ENCODE data around the gene SF3B4. TPM values are rescaled to one million over a fixed set of nuclear protein-coding genes. Genes with fewer than 3 reads are reported as not detected.

Gene SF3B4
- total RNA-seq, 2 experiments from 2014 or later, result 16.7 to 70.4 TPM

DNA sequence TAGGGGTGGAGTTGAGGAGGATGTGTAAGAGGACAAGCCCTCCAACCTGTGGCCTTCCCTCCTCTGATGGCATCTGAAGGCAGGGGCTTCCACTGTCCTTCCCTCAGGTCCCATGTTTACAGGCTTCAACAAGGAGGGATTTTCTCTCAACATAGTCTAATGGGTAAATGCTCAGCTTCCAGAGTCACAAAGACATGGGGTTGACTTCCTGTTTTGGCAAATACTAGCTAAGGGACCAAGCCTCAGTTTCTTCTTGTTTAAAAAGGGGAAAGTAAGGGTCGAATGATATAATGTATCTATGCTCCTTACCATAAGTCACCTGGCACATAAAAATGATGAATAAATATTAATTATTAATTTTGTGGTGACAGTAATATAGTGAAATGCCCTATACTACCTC lies 13.1 kb downstream of the SF3B4 start:
- Histone ChIP-seq H3K4me1 (ENCODE audit: insufficient read depth, low read length, poor library complexity, severe bottlenecking) (peaks cover 15% of the 10 kb centered on the region), H3K36me3 (ENCODE audit: insufficient read depth, low read length) (no peaks in the 10 kb centered on the region), H3K4me3 (ENCODE audit: low read depth, low read length, poor library complexity, severe bottlenecking) (no peak overlapping the region), H3K9me2 (ENCODE audit: insufficient read depth, low read length) (no peaks in the 10 kb centered on the region), H3K79me2 (ENCODE audit: insufficient read depth, low read depth, low read length) (no peaks in the 10 kb centered on the region), H3K4me2 (ENCODE audit: low read length) (no peak overlapping the region), H2AFZ (ENCODE audit: low read length) (no peak overlapping the region), H3K9me3 (ENCODE audit: low read length) (no peaks in the 10 kb centered on the region), H3K27ac (ENCODE audit: low read depth, low read length, poor library complexity, severe bottlenecking) (no peak overlapping the region), H4K20me1 (ENCODE audit: insufficient read depth, low read length) (no peaks in the 10 kb centered on the region)
- TF ChIP-seq CTCF (conservative IDR thresholded peaks at IDR 0.05; ENCODE audit: low read length), result no peak
- TF ChIP-seq EZH2phosphoT487 (IDR thresholded peaks at IDR 0.05; ENCODE audit: borderline replicate concordance, low read depth, low read length), result no peak
- CTCF ChIA-PET (ENCODE audit: unreplicated experiment), result no interaction called here
- no peak for DNase-seq (ENCODE audit: low spot score)
- POLR2A ChIA-PET, result no interaction called here
- intact Hi-C loops (cut with micrococcal nuclease; ENCODE audit: unreplicated experiment), result no loop called here
- no TSS peak for BruUV-seq (replicated peaks)

- BruUV-seq (replicated peaks), result no TSS peak
- TF ChIP-seq EZH2phosphoT487 (IDR thresholded peaks at IDR 0.05; ENCODE audit: borderline replicate concordance, low read depth, low read length) (no peak), CTCF (conservative IDR thresholded peaks at IDR 0.05; ENCODE audit: low read length) (no peak)
- Histone ChIP-seq H3K4me2 (ENCODE audit: low read length) (no peak overlapping the region), H3K9me2 (ENCODE audit: insufficient read depth, low read length) (no peaks in the 10 kb centered on the region), H3K4me3 (ENCODE audit: low read depth, low read length, poor library complexity, severe bottlenecking) (no peak overlapping the region), H3K27ac (ENCODE audit: low read depth, low read length, poor library complexity, severe bottlenecking) (no peak overlapping the region), H3K9me3 (ENCODE audit: low read length) (no peaks in the 10 kb centered on the region), H3K36me3 (ENCODE audit: insufficient read depth, low read length) (no peaks in the 10 kb centered on the region), H3K4me1 (ENCODE audit: insufficient read depth, low read length, poor library complexity, severe bottlenecking) (no peaks in the 10 kb centered on the region), H4K20me1 (ENCODE audit: insufficient read depth, low read length) (no peaks in the 10 kb centered on the region), H3K79me2 (ENCODE audit: insufficient read depth, low read depth, low read length) (no peaks in the 10 kb centered on the region), H2AFZ (ENCODE audit: low read length) (no peak overlapping the region)
- intact Hi-C loops (cut with micrococcal nuclease; ENCODE audit: unreplicated experiment), result loop anchor here (2.0 kb wide), 1 partner anchor 14 kb away; no protein-coding TSS in a partner anchor
- POLR2A ChIA-PET, result no interaction called here
- CTCF ChIA-PET (ENCODE audit: unreplicated experiment), result no interaction called here
- no peak for DNase-seq (ENCODE audit: low spot score)
These were observed 21.0 kb downstream of the SF3B4 start for GRCh38 chr1:149906570-149907075.

DNA sequence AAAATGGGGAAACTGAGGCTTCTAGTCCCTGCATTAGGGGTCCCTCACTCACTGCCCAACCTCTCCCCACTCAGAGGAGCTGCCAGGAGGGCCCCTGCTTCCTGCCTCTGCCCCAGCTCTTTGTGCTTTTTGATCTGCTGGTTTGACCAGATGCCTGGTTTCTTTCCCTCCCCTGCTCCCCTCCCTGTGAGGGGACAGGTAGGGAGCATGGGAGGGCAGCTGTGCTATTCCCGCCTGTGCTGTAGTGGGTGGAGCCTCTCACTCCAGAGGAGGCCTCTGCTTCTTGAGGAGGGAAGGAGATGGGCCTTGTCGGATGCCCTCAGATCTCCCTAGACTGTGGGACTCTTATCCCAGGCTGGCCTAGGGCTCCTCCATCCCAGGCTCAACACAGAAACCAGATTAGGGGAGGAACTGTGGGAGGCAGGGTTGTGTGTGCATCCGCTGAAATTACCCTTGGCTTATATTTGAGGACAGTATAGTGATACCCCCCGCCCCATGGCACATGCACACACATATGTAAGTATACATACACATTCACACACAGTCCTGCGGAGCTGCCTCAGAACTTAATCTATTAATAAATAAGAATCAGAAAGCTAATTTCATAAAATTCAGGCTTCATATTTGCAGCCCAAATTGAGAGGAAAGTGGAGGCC lies 23.6 kb downstream of the SF3B4 start:
- no TSS peak for BruUV-seq (replicated peaks)
- no peak overlapping the region for H2AFZ ChIP-seq (ENCODE audit: low read length)
- H3K27ac ChIP-seq (ENCODE audit: low read depth, low read length, poor library complexity, severe bottlenecking), result no peak overlapping the region
- TF ChIP-seq CTCF (conservative IDR thresholded peaks at IDR 0.05; ENCODE audit: low read length), result no peak
- H3K36me3 ChIP-seq (ENCODE audit: insufficient read depth, low read length), result no peaks in the 10 kb centered on the region
- H3K79me2 ChIP-seq (ENCODE audit: insufficient read depth, low read depth, low read length), result no peaks in the 10 kb centered on the region
- CTCF ChIA-PET (ENCODE audit: unreplicated experiment), result no interaction called here
- DNase-seq (ENCODE audit: low spot score), result no peak
- peaks cover 8% of the 10 kb centered on the region for H3K4me1 ChIP-seq (ENCODE audit: insufficient read depth, low read length, poor library complexity, severe bottlenecking)
- H3K4me2 ChIP-seq (ENCODE audit: low read length), result no peak overlapping the region
- POLR2A ChIA-PET, result interaction anchor here (0.8 kb wide), 2 partner anchors 12 to 16 kb away, joined by 3 read pairs; a partner anchor contains a TSS
- H4K20me1 ChIP-seq (ENCODE audit: insufficient read depth, low read length), result no peaks in the 10 kb centered on the region
- no peak overlapping the region for H3K4me3 ChIP-seq (ENCODE audit: low read depth, low read length, poor library complexity, severe bottlenecking)
- intact Hi-C loops (cut with micrococcal nuclease; ENCODE audit: unreplicated experiment), result no loop called here
- H3K9me2 ChIP-seq (ENCODE audit: insufficient read depth, low read length), result no peaks in the 10 kb centered on the region
- H3K9me3 ChIP-seq (ENCODE audit: low read length), result no peaks in the 10 kb centered on the region
